ENCODE results near the gene HAUS8. TPM values are rescaled to one million over a fixed set of nuclear protein-coding genes. Genes with fewer than 3 reads are reported as not detected.

Gene HAUS8
- polyA plus RNA-seq, 1 donor from 2014 or later, result 3.6 TPM

DNA sequence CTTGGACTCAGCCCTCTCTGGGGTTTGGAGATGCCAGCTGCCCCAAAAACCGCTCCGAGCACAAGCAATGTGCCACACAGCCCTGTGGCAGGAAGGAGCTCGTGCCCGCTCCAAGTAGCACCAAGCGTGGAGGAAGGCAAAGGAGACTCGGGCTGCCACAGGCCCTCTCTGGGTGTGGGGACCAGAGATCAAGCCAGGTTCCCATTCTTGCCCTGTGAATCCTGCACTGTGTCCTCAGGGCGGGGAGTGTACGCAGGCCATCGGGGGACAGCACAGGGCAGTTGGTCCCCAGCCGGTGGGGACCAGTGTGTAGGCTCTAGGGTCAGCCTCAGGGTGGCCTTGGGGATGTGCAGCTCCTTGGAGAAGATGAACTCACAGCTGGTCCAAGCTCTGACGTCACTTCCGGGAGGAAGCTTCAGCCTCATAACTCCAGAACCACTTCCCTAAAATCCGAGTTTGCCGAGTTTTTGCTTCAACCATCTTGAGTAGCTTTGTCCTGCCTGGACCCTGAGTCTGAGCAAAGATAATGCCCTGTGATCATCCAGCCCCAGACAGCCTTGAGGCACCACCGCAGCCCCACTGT is 39.3 kb downstream of the HAUS8 start:
- TF ChIP-seq SMC3 (conservative IDR thresholded peaks at IDR 0.05; ENCODE audit: poor library complexity) (no peak), EP300 (conservative IDR thresholded peaks at IDR 0.05; ENCODE audit: poor library complexity, severe bottlenecking) (no peak), POLR2AphosphoS5 (IDR thresholded peaks at IDR 0.05) (no peak)
- Histone ChIP-seq H4K20me1 (ENCODE audit: insufficient read depth) (no peaks in the 10 kb centered on the region), H2AFZ (ENCODE audit: low read depth, low read length) (no peak overlapping the region)

DNA sequence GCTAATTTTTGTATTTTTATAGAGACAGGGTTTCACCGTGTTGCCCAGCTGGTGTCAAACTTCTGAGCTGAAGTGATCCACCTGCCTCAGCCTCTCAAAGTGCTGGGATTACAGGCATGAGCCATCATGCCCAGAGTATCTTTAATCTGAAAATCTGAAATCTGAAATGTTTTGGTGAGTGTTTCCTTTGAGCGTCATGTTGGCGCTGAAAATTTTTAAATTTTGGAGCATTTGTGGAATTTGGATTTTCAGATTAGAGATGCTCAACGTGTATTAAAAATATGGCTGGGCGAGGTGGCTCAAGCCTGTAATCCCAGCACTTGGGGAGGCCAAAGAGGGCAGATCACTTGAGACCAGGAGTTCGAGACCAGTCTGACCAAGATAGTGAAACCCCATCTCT is 43.5 kb downstream of the HAUS8 start:
- H3K27me3 ChIP-seq (ENCODE audit: insufficient read depth, low read depth, low read length), result peaks cover 5% of the 10 kb centered on the region
- H4K20me1 ChIP-seq (ENCODE audit: insufficient read depth), result no peaks in the 10 kb centered on the region
- no peak overlapping the region for H3K27ac ChIP-seq (ENCODE audit: low read length)
- H3K4me3 ChIP-seq (ENCODE audit: low read length), result no peak overlapping the region
- H3K9ac ChIP-seq (ENCODE audit: low read length), result no peak overlapping the region
- H3K9me3 ChIP-seq (ENCODE audit: low read length), result no peaks in the 10 kb centered on the region
- no peak overlapping the region for H3K4me2 ChIP-seq (ENCODE audit: low read length)
- no peaks in the 10 kb centered on the region for H3K36me3 ChIP-seq (ENCODE audit: insufficient read depth, low read length)
- H2AFZ ChIP-seq (ENCODE audit: low read depth, low read length), result no peak overlapping the region
- H3F3A ChIP-seq (ENCODE audit: insufficient read depth, low read length, poor library complexity, severe bottlenecking), result no peaks in the 10 kb centered on the region
- H3K9me2 ChIP-seq (ENCODE audit: insufficient read depth, low read length), result no peaks in the 10 kb centered on the region
- no peaks in the 10 kb centered on the region for H3K79me2 ChIP-seq (replicated peaks; ENCODE audit: insufficient read depth, low read length)
- no peak for TF ChIP-seq RAD21 (conservative IDR thresholded peaks at IDR 0.05)
- no peak for TF ChIP-seq TAF1 (IDR thresholded peaks at IDR 0.05; ENCODE audit: low read depth)

More for the DNA sequence above, 39.3 kb downstream of the HAUS8 start:
- no peaks in the 10 kb centered on the region for H3K36me3 ChIP-seq (ENCODE audit: insufficient read depth, low read length)
- no peaks in the 10 kb centered on the region for H3K9me2 ChIP-seq (ENCODE audit: insufficient read depth, low read length)
- H3K4me3 ChIP-seq (ENCODE audit: low read length), result no peak overlapping the region
- no peaks in the 10 kb centered on the region for H3K27me3 ChIP-seq (ENCODE audit: insufficient read depth, low read depth, low read length)
- no peaks in the 10 kb centered on the region for H3K9me3 ChIP-seq (ENCODE audit: low read length)
- no peak overlapping the region for H3K4me2 ChIP-seq (ENCODE audit: low read length)
- H3K9ac ChIP-seq (ENCODE audit: low read length), result no peak overlapping the region
- no peaks in the 10 kb centered on the region for H3K79me2 ChIP-seq (replicated peaks; ENCODE audit: insufficient read depth, low read length)
- no peaks in the 10 kb centered on the region for H3F3A ChIP-seq (ENCODE audit: insufficient read depth, low read length, poor library complexity, severe bottlenecking)
- no peak overlapping the region for H3K27ac ChIP-seq (ENCODE audit: low read length)

DNA sequence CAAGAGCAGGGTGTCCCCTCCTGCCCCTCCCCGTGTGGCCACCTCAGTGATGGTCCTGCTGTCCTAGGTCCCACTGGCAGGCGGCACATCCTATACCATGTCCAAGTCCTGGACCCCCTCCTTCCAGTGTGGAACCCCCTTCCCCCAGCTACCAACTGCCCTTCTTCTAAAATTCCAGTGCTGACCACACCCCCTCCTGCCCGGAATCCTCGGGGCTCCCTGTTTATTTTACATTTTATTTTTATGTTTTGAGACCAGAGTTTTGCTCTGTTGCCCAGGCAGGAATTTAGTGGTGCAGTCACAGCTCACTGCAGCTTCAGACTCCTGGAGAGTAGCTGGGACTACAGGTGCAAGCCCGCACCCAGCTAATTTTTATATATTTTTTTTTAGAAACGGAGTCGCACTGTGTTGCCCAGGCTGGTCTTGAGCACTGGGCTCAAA is 47.7 kb downstream of the HAUS8 start:
- H3K36me3 ChIP-seq (ENCODE audit: insufficient read depth, low read length), result no peaks in the 10 kb centered on the region
- no peak overlapping the region for H3K9ac ChIP-seq (ENCODE audit: low read length)
- H3K4me2 ChIP-seq (ENCODE audit: low read length), result no peak overlapping the region
- TF ChIP-seq EZH2 (IDR thresholded peaks at IDR 0.05; ENCODE audit: borderline replicate concordance, insufficient read depth, low read length, poor library complexity, severe bottlenecking) (no peak), RAD21 (conservative IDR thresholded peaks at IDR 0.05) (no peak)
- no peak overlapping the region for H2AFZ ChIP-seq (ENCODE audit: low read depth, low read length)
- peaks cover 11% of the 10 kb centered on the region for H3K9me3 ChIP-seq (ENCODE audit: low read length)
- H3K79me2 ChIP-seq (replicated peaks; ENCODE audit: insufficient read depth, low read length), result no peaks in the 10 kb centered on the region
- H3K27ac ChIP-seq (ENCODE audit: low read length), result no peak overlapping the region
- no peak overlapping the region for H3K4me3 ChIP-seq (ENCODE audit: low read length)
- peaks cover 16% of the 10 kb centered on the region for H3K27me3 ChIP-seq (ENCODE audit: insufficient read depth, low read depth, low read length)
- no peaks in the 10 kb centered on the region for H4K20me1 ChIP-seq (ENCODE audit: insufficient read depth)
- H3K9me2 ChIP-seq (ENCODE audit: insufficient read depth, low read length), result no peaks in the 10 kb centered on the region
- no peaks in the 10 kb centered on the region for H3F3A ChIP-seq (ENCODE audit: insufficient read depth, low read length, poor library complexity, severe bottlenecking)

DNA sequence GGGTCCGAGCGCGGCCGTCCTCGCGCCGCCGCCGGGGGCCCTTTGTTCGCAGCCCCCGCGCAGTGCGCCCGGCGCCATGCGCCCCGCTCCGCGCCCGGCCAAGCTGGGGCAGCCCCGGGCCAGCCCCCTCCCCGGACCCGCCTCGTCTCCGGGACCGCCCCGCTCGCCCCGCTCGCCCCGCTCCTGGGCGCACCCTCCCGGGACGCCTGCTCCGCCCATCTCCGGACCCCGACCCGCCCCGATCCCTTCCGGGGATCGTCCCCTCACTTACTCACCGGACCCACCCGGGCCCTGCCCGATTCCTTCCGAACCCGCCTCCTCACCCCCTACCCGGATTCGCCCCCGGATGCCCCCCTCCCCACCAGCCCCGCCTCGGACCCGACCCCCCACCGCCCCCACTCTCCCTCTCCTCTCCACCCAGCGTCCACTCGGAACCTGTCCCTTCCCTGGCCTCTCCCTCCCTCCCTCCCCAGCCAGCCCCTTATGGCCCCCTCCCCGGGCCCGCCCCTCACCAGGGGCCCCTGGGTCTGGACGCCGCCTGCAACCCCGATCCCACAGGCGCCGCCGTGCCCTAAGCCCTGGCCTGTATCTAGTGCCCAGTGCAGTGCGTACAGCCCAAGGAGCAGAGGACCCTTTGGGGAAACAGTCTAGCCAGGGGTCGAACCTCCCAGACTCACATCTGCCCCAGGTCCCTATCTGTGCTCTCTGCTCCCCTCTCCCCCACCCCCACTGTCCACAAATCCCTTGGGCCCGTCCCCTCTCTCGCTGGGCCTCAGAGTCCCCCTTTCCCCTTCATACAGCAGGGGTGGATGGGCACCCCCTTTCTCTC is 48.3 kb downstream of the HAUS8 start, which contains the start of gene CPAMD8:
TSS of gene CPAMD8 (minus strand) at position 105 of the 829 bp plus-strand sequence. CDS start 168 bp downstream, outside the sequence.
- Histone ChIP-seq H3K27me3 (ENCODE audit: insufficient read depth, low read depth, low read length) (peaks cover 16% of the 10 kb centered on the region), H3K4me2 (ENCODE audit: low read length) (no peak within 1 kb of the TSS), H3K27ac (ENCODE audit: low read length) (no peak within 1 kb of the TSS), H3K4me3 (ENCODE audit: low read length) (peak within 1 kb of the TSS; percentile 63), H3K9ac (ENCODE audit: low read length) (peak within 1 kb of the TSS; percentile 9), H4K20me1 (ENCODE audit: insufficient read depth) (no peaks in the 10 kb centered on the region), H3K79me2 (replicated peaks; ENCODE audit: insufficient read depth, low read length) (no peaks in the 10 kb centered on the region), H3K36me3 (ENCODE audit: insufficient read depth, low read length) (no peaks in the 10 kb centered on the region), H2AFZ (ENCODE audit: low read depth, low read length) (no peak within 1 kb of the TSS), H3K9me3 (ENCODE audit: low read length) (peaks cover 11% of the 10 kb centered on the region), H3K9me2 (ENCODE audit: insufficient read depth, low read length) (no peaks in the 10 kb centered on the region), H3F3A (ENCODE audit: insufficient read depth, low read length, poor library complexity, severe bottlenecking) (no peaks in the 10 kb centered on the region)
- peak; percentile 1 for TF ChIP-seq MXI1 (conservative IDR thresholded peaks at IDR 0.05; ENCODE audit: poor library complexity, severe bottlenecking)
- TF ChIP-seq EP300 (conservative IDR thresholded peaks at IDR 0.05; ENCODE audit: poor library complexity, severe bottlenecking), result no peak

All from neural cell (in vitro differentiated cells).